ENCODE data around the gene OR2S2.

DNA sequence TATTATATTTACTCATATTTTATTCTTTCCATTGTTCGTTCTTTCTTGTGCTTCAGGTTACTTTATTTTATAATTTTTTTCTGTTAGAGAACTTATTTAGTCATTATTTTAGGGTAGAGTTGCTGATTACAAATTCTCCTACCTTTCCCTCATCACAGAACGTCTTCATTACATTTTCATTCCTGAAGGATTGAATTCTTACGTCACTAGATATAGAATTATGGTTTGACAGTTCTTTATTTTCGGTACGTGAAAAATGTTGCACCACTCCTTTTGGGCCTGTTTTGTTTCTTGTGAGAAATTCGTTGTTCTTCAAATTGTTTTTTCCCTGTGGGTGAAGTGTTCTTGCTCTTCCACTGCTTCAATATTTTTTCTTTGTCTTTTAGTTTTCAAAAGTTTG is 20.8 kb upstream of the OR2S2 start:
- TF ChIP-seq, protein P1, sequence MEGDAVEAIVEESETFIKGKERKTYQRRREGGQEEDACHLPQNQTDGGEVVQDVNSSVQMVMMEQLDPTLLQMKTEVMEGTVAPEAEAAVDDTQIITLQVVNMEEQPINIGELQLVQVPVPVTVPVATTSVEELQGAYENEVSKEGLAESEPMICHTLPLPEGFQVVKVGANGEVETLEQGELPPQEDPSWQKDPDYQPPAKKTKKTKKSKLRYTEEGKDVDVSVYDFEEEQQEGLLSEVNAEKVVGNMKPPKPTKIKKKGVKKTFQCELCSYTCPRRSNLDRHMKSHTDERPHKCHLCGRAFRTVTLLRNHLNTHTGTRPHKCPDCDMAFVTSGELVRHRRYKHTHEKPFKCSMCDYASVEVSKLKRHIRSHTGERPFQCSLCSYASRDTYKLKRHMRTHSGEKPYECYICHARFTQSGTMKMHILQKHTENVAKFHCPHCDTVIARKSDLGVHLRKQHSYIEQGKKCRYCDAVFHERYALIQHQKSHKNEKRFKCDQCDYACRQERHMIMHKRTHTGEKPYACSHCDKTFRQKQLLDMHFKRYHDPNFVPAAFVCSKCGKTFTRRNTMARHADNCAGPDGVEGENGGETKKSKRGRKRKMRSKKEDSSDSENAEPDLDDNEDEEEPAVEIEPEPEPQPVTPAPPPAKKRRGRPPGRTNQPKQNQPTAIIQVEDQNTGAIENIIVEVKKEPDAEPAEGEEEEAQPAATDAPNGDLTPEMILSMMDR (IDR thresholded peaks at IDR 0.05) = no peak; the same call in 1 of the 2 replicates
- no peak for TF ChIP-seq POLR2AphosphoS5 (IDR thresholded peaks at IDR 0.05; ENCODE audit: low read depth, low read length)
